GM18519 (cell line): ENCODE results near the gene HOXB13.

Source experiments
- ATAC-seq: cut with Tn5 transposase; IDR thresholded peaks from one replicate; pipeline ENCODE4 v1.9.1; 2021; ENCODE audit warnings: mild to moderate bottlenecking, moderate library complexity; ENCODE audit not compliant: unreplicated experiment, low FRiP score

HOXB13 gene

GRCh38 chr17:48728232-48729231 lies at the start of gene HOXB13:
Gene HOXB13, minus strand, starts transcription at chr17:48728750. Its CDS starts 157 bp downstream, at chr17:48728593.
- ATAC-seq: no peak

DNA sequence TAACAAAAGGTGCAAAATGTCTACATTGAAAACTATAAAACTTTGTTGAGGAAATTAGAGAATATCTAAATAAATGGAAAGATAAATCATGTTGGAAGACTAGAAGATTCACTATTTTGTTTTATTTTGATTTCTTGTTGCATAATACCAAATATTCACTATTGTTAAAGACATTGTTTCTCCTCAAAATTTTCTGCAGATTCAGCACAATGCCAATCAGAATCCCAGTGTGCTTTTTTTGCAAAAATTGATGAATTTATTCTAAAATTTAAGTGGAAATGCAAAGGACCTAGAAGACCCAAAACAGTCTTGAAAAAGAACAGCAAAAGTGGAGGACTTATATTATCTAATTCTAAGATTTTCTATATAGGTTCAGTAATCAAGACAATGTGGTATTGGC lies 48.1 kb upstream of the HOXB13 start:
- no peak for ATAC-seq

- no peak for ATAC-seq
These were observed 44.7 kb upstream of the HOXB13 start for GRCh38 chr17:48773245-48773644.

DNA sequence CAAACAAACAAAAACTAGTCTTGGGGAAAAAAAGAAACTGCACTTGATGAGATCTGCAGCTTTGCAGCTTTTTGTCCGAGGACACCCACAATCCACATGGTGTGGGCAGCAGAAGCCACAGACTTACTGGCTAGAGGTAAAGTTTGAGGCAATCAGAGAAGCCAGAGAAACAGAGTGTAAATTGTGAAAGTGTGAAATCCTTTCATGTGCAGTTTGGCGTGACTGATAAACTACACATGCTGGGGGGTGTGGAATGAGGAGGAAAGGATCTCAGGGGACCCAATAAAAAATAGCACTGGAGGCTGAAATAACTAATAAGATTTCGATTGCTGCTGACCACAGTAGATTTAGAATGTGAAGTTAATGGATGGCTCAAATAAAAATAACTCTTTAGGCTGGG lies 42.4 kb upstream of the HOXB13 start:
- no peak for ATAC-seq

DNA sequence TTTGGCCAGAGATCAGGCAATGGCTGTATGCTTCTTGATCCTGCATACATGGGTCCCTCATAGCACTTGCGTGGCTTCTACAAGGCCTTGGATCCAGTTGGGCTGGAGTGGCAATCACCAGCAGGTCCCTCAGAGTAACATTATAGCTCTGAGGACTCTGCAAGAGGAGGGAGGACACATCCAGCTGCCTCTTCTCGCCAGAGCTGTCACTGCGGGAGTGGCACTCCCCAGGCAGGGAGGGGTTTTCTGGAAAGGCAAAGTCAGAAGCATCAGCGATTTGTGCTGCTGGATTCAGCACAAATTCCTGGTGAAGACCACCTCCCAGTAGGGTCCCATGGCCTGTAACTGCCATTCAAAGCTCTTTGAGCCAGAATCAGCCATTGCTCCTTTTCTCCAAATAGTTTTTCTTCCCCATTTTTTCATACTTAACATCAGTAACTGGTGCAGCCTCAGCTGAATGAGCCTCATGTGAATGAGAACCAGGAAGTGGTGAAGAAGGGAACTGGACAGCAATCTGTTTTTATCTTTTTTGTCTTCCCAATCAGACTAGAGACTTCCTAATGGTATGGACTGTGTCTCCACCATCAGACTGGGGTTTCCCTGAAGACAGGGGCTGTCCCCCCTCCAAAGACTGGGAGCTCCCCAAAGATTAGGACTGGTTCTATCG lies 40.6 kb upstream of the HOXB13 start:
- ATAC-seq: no peak

GRCh38 chr17:48767263-48767774 lies 38.8 kb upstream of the HOXB13 start:
- no peak for ATAC-seq

DNA sequence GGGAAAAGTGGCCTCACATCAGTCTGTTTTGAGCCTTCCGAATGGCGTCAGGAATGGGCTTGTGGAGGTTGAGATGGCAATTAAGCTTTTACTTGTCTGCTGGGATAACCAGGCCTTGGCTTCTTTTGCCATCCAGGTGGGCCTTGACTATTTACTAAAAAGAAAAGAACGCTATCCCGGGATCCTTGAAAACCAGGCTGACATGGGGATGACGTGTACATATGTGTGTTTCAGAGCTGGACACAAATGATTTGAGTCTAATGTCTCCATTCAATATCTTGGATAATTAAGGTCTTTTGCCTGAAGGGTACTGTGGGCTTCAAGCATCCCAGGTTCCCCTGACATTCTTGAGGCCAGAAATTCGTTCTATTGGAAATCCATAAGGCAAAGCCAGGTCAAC lies 32.6 kb upstream of the HOXB13 start:
- no peak for ATAC-seq

DNA sequence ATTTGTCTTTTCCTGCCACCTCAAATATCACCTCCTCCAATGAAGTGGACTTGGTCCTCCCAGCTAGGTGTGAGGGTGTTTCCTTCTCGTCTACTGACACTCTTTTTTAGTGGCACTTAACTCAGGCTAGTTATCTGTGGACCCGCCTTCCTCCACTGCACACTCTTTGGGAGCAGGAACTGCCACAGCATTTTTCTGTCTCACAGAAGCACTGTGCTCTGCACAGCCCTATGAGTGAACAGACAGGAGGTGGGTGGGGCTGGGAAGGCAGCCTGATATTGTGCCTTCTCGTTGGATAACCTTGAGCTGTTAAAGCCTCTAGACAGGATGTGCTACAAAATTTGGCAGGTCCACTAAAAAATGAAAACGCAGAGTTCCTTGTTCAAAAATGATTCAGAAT lies 31.9 kb upstream of the HOXB13 start:
- ATAC-seq: no peak

- no peak for ATAC-seq
These were observed 30.7 kb upstream of the HOXB13 start for GRCh38 chr17:48759288-48759687.

GRCh38 chr17:48757524-48757961 lies 29.0 kb upstream of the HOXB13 start:
- no peak for ATAC-seq

DNA sequence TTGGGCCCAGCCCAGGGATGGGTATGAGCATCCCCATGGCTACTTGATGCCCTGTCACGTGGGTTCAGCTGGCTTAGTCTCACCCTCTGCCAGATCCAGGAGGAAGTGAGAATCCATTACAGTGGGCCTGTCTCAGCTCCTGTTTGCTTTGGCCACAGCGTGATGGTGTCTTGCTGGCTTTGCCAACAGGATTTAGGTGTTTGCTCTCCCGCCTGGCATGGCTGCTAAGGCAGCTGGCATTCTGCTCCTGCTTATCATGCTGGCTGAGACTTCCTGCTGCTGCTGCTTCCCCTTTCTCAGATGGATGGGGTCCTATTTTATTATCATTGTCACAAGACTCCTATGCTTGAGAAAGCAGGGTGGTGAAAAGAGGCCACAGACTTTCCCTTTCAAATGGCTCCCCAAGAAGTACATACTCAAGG lies 28.3 kb upstream of the HOXB13 start:
- ATAC-seq: no peak

- ATAC-seq: no peak
These were observed 26.8 kb upstream of the HOXB13 start for GRCh38 chr17:48755356-48755755.

GRCh38 chr17:48754500-48755261 lies 26.1 kb upstream of the HOXB13 start:
- ATAC-seq: no peak

GRCh38 chr17:48753794-48754499 lies 25.4 kb upstream of the HOXB13 start:
- ATAC-seq: no peak

DNA sequence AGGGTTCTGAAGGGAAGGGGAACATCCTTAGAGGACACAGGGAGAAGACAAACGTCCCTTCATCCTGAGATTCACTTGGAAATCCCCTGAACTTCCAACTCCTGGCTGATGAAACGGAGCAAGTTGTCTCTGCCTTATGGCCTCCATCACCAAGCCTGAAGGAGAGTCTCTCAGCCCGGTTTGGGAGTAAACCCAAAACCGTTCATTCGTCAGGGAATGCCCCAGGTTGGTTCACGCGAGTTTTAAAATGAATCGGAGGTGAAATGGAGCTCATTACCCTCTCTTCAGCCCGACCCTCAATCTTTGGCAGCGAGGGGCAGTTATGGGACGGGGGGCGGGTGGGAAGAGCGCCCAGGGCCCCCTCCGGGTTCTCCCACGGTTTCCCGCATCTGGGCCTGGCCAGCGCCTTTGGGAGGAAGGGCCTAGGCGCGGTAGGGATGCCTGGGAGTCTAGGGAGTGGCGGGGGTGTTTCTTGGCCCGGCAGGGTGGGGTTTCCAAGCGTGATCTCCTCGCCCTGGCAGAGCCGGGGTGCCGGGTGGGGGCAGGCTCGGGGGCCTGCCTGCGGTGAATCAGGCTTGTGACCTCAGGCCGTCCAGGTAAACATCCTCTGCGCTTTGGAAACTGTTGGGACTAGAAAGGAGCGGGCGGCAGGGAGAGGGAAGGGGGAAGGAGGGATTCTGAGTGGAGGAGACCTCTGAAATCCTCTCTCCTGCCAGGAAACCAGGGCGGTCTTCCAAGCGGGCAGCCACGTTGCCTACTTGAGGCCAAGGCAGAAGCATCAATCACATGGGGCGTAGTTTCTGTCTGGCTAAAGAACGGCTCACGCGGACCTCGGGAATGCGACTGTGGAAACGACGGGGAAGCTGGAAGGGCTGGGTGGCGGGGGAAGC lies 24.1 kb upstream of the HOXB13 start:
- ATAC-seq: no peak

- no peak for ATAC-seq
These were observed 23.3 kb upstream of the HOXB13 start for GRCh38 chr17:48751733-48752398.

- ATAC-seq: no peak
These were observed 22.6 kb upstream of the HOXB13 start for GRCh38 chr17:48751172-48751571.
